SU-DHL-6 (cell line): Measurements from ENCODE around the gene ECSIT.

Experiments used
- H2AFZ ChIP-seq: fragments of 200-600 bp; sonication (generic); 2 replicates; pipeline ENCODE4 v1.6.1; 2014; ENCODE audit warnings: low read depth, mild to moderate bottlenecking, moderate library complexity, mixed read lengths, antibody characterized with exemption, low read length; ENCODE audit not compliant: severe bottlenecking
- H3F3A ChIP-seq: fragments of 200-600 bp; shearing (Covaris generic); 2 replicates; pipeline ENCODE4 v1.6.0; 2016; ENCODE audit warnings: antibody characterized with exemption, mild to moderate bottlenecking; ENCODE audit not compliant: insufficient read depth
- H3K27ac ChIP-seq: fragments of 200-600 bp; sonication (generic); 2 replicates; pipeline ENCODE4 v1.5.1; 2016; ENCODE audit warnings: low read depth, mild to moderate bottlenecking, low read length, moderate library complexity, mixed read lengths
- H3K27me3 ChIP-seq: fragments of 200-600 bp; sonication (generic), shearing (Covaris generic); 2 replicates; pipeline ENCODE4 v1.6.0; 2014; ENCODE audit warnings: mild to moderate bottlenecking, low read length
- H3K36me3 ChIP-seq: fragments of 200-600 bp; sonication (generic); 2 replicates; pipeline ENCODE4 v1.6.1; 2014; ENCODE audit warnings: mild to moderate bottlenecking, low read length, mixed read lengths
- H3K4me2 ChIP-seq: fragments of 300-600, 200-600 bp; shearing (Covaris generic), sonication (generic); 2 replicates; pipeline ENCODE4 v1.6.0; 2014; ENCODE audit warnings: low read length, low read depth, mild to moderate bottlenecking; ENCODE audit not compliant: poor library complexity, severe bottlenecking
- H3K4me3 ChIP-seq: fragments of 200-600 bp; sonication (generic); 2 replicates; pipeline ENCODE4 v1.5.1; 2014; ENCODE audit warnings: antibody characterized with exemption, low read length, mild to moderate bottlenecking, mixed read lengths; ENCODE audit not compliant: insufficient read depth, poor library complexity, severe bottlenecking
- H3K79me2 ChIP-seq: fragments of 200-600 bp; sonication (generic); 2 replicates; pipeline ENCODE4 v1.6.1; 2014; ENCODE audit warnings: mild to moderate bottlenecking, low read length, moderate library complexity; ENCODE audit not compliant: insufficient read depth
- H3K9ac ChIP-seq: fragments of 200-600 bp; sonication (generic); 2 replicates; pipeline ENCODE4 v1.7.0; 2014; ENCODE audit warnings: mild to moderate bottlenecking, low read length
- H3K9me2 ChIP-seq: fragments of 200-600 bp; sonication (generic); replicated peaks from 2 replicates; pipeline ENCODE4 v1.6.1; 2014; ENCODE audit warnings: low read length; ENCODE audit not compliant: insufficient read depth
- H3K9me3 ChIP-seq: fragments of 200-600 bp; sonication (generic); 2 replicates; pipeline ENCODE4 v1.6.1; 2014; ENCODE audit warnings: low read length, mixed read lengths; ENCODE audit not compliant: insufficient read depth
- H4K20me1 ChIP-seq: fragments of 200-600 bp; sonication (generic); 2 replicates; pipeline ENCODE4 v1.6.1; 2014; ENCODE audit warnings: low read depth, mild to moderate bottlenecking, antibody characterized with exemption, low read length, moderate library complexity, mixed read lengths
- CTCF ChIP-seq: fragments of 200-600 bp; sonication (generic); IDR thresholded peaks from one replicate; pipeline ENCODE4 v1.5.1; 2017; ENCODE audit warnings: antibody characterized with exemption, mild to moderate bottlenecking, low read length, moderate library complexity; ENCODE audit not compliant: insufficient read depth, poor library complexity, severe bottlenecking
- EZH2phosphoT487 ChIP-seq: fragments of 200-600 bp; sonication (generic), shearing (Covaris generic); conservative IDR thresholded peaks from 2 replicates; pipeline ENCODE4 v1.6.1; 2018; ENCODE audit warnings: mild to moderate bottlenecking, antibody characterized with exemption, low read length, moderate library complexity, mixed read lengths

ECSIT gene

GRCh38 chr19:11560404-11561051 lies 31.6 kb upstream of the ECSIT start:
- Histone ChIP-seq H3K79me2 (peaks cover 26% of the 10 kb centered on the region), H4K20me1 (no peaks in the 10 kb centered on the region), H3K9me3 (no peaks in the 10 kb centered on the region), H3K9me2 (no peaks in the 10 kb centered on the region), H3K9ac (peak overlapping the region; percentile 71), H3K27me3 (no peaks in the 10 kb centered on the region), H3K27ac (peak overlapping the region; percentile 27; the same call in 1 of the 2 replicates), H3K4me2 (peak overlapping the region; percentile 97), H3F3A (peaks cover 16% of the 10 kb centered on the region; the same call in 1 of the 2 replicates), H2AFZ (no peak overlapping the region), H3K36me3 (no peaks in the 10 kb centered on the region), H3K4me3 (peak overlapping the region; percentile 75)
- peak; percentile 68 for TF ChIP-seq CTCF
- no peak for TF ChIP-seq EZH2phosphoT487

- no peak for TF ChIP-seq EZH2phosphoT487
- no peak for TF ChIP-seq CTCF
- Histone ChIP-seq H3K4me2 (peak within 1 kb of the TSS; percentile 97), H4K20me1 (no peaks in the 10 kb centered on the region), H3F3A (peaks cover 11% of the 10 kb centered on the region; the same call in 1 of the 2 replicates), H3K4me3 (peak within 1 kb of the TSS; percentile 75), H3K27me3 (no peaks in the 10 kb centered on the region), H3K27ac (peak within 1 kb of the TSS; percentile 68), H3K9me3 (no peaks in the 10 kb centered on the region), H2AFZ (peak within 1 kb of the TSS; percentile 86), H3K36me3 (no peaks in the 10 kb centered on the region), H3K9me2 (no peaks in the 10 kb centered on the region), H3K9ac (peak within 1 kb of the TSS; percentile 71), H3K79me2 (peaks cover 26% of the 10 kb centered on the region)
Measured at GRCh38 chr19:11558881-11559828, 30.2 kb upstream of the ECSIT start, which contains the start of gene ELOF1. Gene ELOF1 (minus strand): TSS chr19:11559230. CDS start chr19:11554347, 4,883 bp downstream.

- no peak overlapping the region for H3K27ac ChIP-seq
- no peak overlapping the region for H3K4me3 ChIP-seq
- peaks cover 26% of the 10 kb centered on the region for H3K79me2 ChIP-seq
- no peak for TF ChIP-seq EZH2phosphoT487
- no peaks in the 10 kb centered on the region for H3K9me2 ChIP-seq
- no peaks in the 10 kb centered on the region for H3K9me3 ChIP-seq
- no peak overlapping the region for H2AFZ ChIP-seq
- H3K4me2 ChIP-seq, result no peak overlapping the region
- H3K27me3 ChIP-seq, result no peaks in the 10 kb centered on the region
- H3K9ac ChIP-seq, result no peak overlapping the region; the same call in 1 of the 2 replicates
- peaks cover 11% of the 10 kb centered on the region; the same call in 1 of the 2 replicates for H3F3A ChIP-seq
- H4K20me1 ChIP-seq, result no peaks in the 10 kb centered on the region
- no peaks in the 10 kb centered on the region for H3K36me3 ChIP-seq
Measured at GRCh38 chr19:11556634-11557420, 27.9 kb upstream of the ECSIT start.
